Mesothelial cell of epicardium (in vitro differentiated cells): ENCODE results near the gene ADAMTS17. TPM values are rescaled to one million over a fixed set of nuclear protein-coding genes. Genes with fewer than 3 reads are reported as not detected.

Experiments used
- DNase-seq, 2 experiments: peaks; one replicate each; pipeline ENCODE4 v3.0.0; 2021; ENCODE audit warnings: low spot score in 2 of 2; ENCODE audit not compliant: unreplicated experiment in 2 of 2
- H3K27ac Mint-ChIP-seq: 2 replicates; pipeline ENCODE4 v1.8.0; 2021; ENCODE audit warnings: mixed read lengths
- H3K27me3 Mint-ChIP-seq: 2 replicates; pipeline ENCODE4 v1.8.0; 2021; ENCODE audit warnings: low read depth, mixed read lengths
- H3K36me3 Mint-ChIP-seq: 2 replicates; pipeline ENCODE4 v1.8.0; 2021; ENCODE audit warnings: mixed read lengths
- H3K4me1 Mint-ChIP-seq: 2 replicates; pipeline ENCODE4 v1.8.0; 2021; ENCODE audit warnings: mixed read lengths
- H3K4me3 Mint-ChIP-seq: 2 replicates; pipeline ENCODE4 v1.8.0; 2021; ENCODE audit warnings: mild to moderate bottlenecking, moderate library complexity, mixed read lengths
- H3K9me3 Mint-ChIP-seq: 2 replicates; pipeline ENCODE4 v1.8.0; 2021; ENCODE audit warnings: mixed read lengths
- total RNA-seq: library from RNA; stranded (reverse); gene quantifications from 3 replicates; pipeline ENCODE4 v1.2.1, GENCODE V29; 2021
- TF ChIP-seq, protein P1 (sequence below): fragments of 200-600 bp; sonication (generic); IDR thresholded peaks from one replicate; pipeline ENCODE4 v1.5.0; 2021; ENCODE audit warnings: antibody characterized with exemption; ENCODE audit not compliant: unreplicated experiment

Gene ADAMTS17
- total RNA-seq, 1 donor from 2014 or later = 39.4 TPM

DNA sequence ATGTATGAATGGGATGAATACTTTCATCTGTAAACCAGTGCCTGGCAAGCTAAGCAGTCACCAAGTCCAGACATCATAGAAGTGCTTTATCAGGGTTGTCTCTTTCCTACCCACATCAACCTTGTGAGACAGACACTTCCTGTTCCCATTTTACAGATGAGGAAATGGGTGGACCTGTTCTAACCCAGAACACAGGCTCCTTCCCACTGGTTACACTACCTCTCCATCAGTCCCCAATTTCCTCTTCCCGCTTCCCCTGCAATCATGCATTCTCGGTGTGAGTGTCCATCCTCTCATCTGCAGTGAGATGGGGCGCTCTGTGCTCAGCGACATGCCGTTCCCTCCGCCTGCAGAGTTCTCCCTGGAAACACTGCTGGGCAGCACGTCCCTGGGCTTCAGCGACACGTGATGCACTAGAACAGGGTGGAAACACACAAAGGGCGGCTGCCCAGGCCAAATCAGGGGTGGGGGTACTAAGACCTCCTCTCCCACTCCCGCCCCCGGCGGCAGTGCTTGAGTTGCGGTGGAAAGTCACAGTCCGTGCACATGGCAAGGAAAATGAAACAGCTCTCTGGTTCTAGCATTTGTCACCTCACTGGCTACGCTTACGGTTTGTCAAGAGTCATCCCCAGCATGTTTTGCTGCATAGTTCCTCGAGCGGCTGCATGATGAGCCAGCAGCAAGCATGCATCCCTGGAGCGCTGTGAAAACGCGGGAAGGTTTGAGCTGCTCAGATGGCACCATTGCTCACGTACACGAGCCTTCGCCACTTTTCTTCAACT lies 201.1 kb downstream of the ADAMTS17 start:
- peaks cover 20% of the 10 kb centered on the region for H3K9me3 Mint-ChIP-seq

DNA sequence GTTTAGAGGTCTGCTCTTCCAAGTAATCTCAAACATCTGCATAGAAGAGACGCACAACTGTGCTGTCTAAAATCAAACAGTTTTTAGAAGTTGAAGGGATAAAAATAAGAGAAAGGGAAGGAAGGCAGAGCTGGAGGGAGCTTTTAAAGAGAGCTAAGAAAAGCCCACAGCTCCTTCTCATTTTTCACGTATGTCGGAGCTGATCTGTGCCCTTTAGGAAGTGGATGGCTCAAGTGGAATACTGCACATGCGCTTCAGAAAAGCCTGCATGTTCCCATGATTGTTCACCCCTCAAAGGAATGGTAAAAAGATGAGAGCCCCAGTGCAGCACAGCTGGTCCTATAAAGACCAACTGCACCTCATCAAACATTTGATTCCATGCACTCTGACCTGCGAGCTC lies 207.2 kb downstream of the ADAMTS17 start:
- TF ChIP-seq, protein P1, sequence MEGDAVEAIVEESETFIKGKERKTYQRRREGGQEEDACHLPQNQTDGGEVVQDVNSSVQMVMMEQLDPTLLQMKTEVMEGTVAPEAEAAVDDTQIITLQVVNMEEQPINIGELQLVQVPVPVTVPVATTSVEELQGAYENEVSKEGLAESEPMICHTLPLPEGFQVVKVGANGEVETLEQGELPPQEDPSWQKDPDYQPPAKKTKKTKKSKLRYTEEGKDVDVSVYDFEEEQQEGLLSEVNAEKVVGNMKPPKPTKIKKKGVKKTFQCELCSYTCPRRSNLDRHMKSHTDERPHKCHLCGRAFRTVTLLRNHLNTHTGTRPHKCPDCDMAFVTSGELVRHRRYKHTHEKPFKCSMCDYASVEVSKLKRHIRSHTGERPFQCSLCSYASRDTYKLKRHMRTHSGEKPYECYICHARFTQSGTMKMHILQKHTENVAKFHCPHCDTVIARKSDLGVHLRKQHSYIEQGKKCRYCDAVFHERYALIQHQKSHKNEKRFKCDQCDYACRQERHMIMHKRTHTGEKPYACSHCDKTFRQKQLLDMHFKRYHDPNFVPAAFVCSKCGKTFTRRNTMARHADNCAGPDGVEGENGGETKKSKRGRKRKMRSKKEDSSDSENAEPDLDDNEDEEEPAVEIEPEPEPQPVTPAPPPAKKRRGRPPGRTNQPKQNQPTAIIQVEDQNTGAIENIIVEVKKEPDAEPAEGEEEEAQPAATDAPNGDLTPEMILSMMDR = no peak
- Mint-ChIP-seq H3K27ac (no peak overlapping the region), H3K27me3 (no peaks in the 10 kb centered on the region), H3K36me3 (peaks cover 62% of the 10 kb centered on the region), H3K9me3 (peaks cover 23% of the 10 kb centered on the region), H3K4me1 (peaks cover 8% of the 10 kb centered on the region), H3K4me3 (no peak overlapping the region)
- no peak for DNase-seq

More for the DNA sequence above, 201.1 kb downstream of the ADAMTS17 start:
- no peak for DNase-seq
- peaks cover 33% of the 10 kb centered on the region for H3K36me3 Mint-ChIP-seq
- H3K4me3 Mint-ChIP-seq = no peak overlapping the region
- H3K4me1 Mint-ChIP-seq = no peaks in the 10 kb centered on the region
- H3K27me3 Mint-ChIP-seq = no peaks in the 10 kb centered on the region
- no peak overlapping the region for H3K27ac Mint-ChIP-seq
- TF ChIP-seq, protein P1 = no peak

DNA sequence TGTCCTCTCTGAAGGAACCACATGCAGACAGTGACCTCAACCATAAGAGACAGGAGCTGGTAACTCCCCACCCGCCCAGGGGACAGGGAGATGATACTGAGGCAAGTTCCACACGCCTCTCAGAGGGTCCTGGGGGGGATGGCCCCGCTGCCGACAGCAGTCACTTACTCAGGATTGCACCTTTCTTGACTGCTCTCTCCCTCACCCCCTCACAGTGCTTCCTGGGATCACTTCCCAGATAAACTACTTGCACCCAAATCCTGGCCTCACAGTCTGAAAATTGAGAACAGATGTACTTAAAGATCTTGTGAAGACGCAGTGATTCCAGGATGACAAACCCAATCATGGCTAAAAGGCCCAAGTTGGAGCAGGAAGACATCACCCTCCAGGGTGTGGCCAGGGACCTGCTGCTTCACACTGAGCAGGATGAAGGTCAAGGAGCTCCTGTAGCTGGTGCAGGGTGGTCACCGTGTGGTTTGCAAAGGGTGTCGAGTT lies 207.6 kb downstream of the ADAMTS17 start:
- H3K4me1 Mint-ChIP-seq = peaks cover 8% of the 10 kb centered on the region
- DNase-seq = no peak
- no peak overlapping the region for H3K4me3 Mint-ChIP-seq
- TF ChIP-seq, protein P1 = no peak
- no peaks in the 10 kb centered on the region for H3K27me3 Mint-ChIP-seq
- H3K9me3 Mint-ChIP-seq = peaks cover 23% of the 10 kb centered on the region
- no peak overlapping the region for H3K27ac Mint-ChIP-seq
- H3K36me3 Mint-ChIP-seq = peaks cover 63% of the 10 kb centered on the region

DNA sequence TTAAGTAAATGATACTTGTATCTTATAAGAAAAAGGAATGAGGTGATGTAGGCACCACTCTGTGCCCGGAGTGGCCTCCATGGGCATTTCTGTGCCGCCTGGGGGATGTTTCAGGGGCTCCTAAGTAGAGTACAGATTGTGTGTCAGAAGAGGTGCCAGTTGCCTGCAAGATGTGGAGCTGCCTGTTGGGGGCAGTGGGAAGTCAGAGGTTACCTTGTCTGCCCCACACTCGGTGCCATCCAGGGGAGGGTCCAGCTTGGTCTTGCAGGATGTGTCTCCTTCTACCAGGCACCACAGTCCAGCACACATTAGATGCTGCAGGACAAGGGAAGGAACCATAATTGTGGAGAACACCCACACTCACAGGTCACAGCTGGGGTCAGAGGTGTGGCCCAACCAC lies 208.8 kb downstream of the ADAMTS17 start:
- H3K4me1 Mint-ChIP-seq = peaks cover 8% of the 10 kb centered on the region
- H3K27me3 Mint-ChIP-seq = no peaks in the 10 kb centered on the region
- peaks cover 61% of the 10 kb centered on the region for H3K36me3 Mint-ChIP-seq
- DNase-seq = no peak
- H3K4me3 Mint-ChIP-seq = no peak overlapping the region
- peaks cover 22% of the 10 kb centered on the region for H3K9me3 Mint-ChIP-seq
- TF ChIP-seq, protein P1 = no peak
- H3K27ac Mint-ChIP-seq = no peak overlapping the region

DNA sequence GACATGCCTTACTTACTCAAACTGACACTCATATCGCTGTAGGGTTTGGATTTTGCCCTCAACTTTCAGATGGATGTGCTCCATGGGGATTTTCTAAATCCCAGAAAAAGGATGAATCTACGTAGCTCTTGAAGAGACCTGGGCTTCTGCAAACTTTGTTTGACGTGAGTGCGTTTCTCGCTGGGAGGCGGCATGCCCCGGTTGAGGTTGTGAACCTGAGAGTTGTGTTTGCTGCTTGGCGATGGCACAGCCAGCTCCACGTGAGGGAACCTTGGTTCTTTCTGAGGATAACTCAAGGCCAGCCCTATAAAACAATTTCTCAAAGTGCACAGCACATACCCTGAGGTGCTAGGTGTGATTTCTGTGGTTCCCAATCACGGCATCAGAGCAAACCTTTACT lies 209.5 kb downstream of the ADAMTS17 start:
- no peak for DNase-seq
- H3K9me3 Mint-ChIP-seq = peaks cover 18% of the 10 kb centered on the region
- TF ChIP-seq, protein P1 = no peak
- H3K4me1 Mint-ChIP-seq = peaks cover 8% of the 10 kb centered on the region
- H3K4me3 Mint-ChIP-seq = no peak overlapping the region
- H3K36me3 Mint-ChIP-seq = peaks cover 54% of the 10 kb centered on the region
- H3K27me3 Mint-ChIP-seq = no peaks in the 10 kb centered on the region
- no peak overlapping the region for H3K27ac Mint-ChIP-seq
